GM12878 (cell line): ENCODE measurements around the gene DEF6. TPM values are rescaled to one million over a fixed set of nuclear protein-coding genes. Genes with fewer than 3 reads are reported as not detected.

Experiments used
- EGR1 ChIP-seq, 2 experiments: IDR thresholded peaks; 1 replicate in 1 of 2; 2 replicates in 1 of 2; pipeline ENCODE4 v1.6.1; 2011 to 2012; ENCODE audit warnings: low read depth in 2 of 2, low read length in 2 of 2, borderline replicate concordance in 1 of 2, mild to moderate bottlenecking in 1 of 2, moderate library complexity in 1 of 2
- FOXM1 ChIP-seq: IDR thresholded peaks from 2 replicates; pipeline ENCODE4 v1.6.1; 2012; ENCODE audit warnings: low read depth, mild to moderate bottlenecking, inconsistent platforms, low read length, moderate library complexity
- IKZF1 ChIP-seq: fragments of 450-650 bp; conservative IDR thresholded peaks from 2 replicates; pipeline ENCODE4 v1.6.1; 2017; ENCODE audit warnings: antibody characterized with exemption, mild to moderate bottlenecking
- MEF2A ChIP-seq: IDR thresholded peaks from 2 replicates; pipeline ENCODE4 v1.6.1; 2011; ENCODE audit warnings: low read depth, mild to moderate bottlenecking, low read length, moderate library complexity; ENCODE audit not compliant: insufficient read depth
- NFXL1 ChIP-seq: fragments of 450-650 bp; IDR thresholded peaks from 2 replicates; pipeline ENCODE4 v1.6.1; 2017; ENCODE audit warnings: antibody characterized with exemption, mild to moderate bottlenecking, borderline replicate concordance
- POLR2AphosphoS2 ChIP-seq: IDR thresholded peaks from 2 replicates; pipeline ENCODE4 v1.6.1; 2011; ENCODE audit warnings: low read depth, mild to moderate bottlenecking, low read length, improper control_type of control experiment, moderate library complexity
- REST ChIP-seq: IDR thresholded peaks from 2 replicates; pipeline ENCODE4 v1.6.1; 2012; ENCODE audit warnings: mild to moderate bottlenecking, low read depth, low read length
- USF2 ChIP-seq: IDR thresholded peaks from 2 replicates; pipeline ENCODE4 v1.6.1; 2011; ENCODE audit warnings: low read depth, low read length, improper control_type of control experiment, borderline replicate concordance
- YBX1 ChIP-seq: fragments of 450-650 bp; IDR thresholded peaks from 2 replicates; pipeline ENCODE4 v1.6.1; 2016; ENCODE audit warnings: antibody characterized with exemption
- polyA plus RNA-seq, 11 experiments: library from polyadenylated mRNA; depleted of rRNA in 4 of 11; unstranded in 6 of 11; stranded (reverse) in 5 of 11; fragments of >200 nt; fragmentation: Nextera tagmentation in 4 of 11; fragmentation: Illumina TruSeq in 1 of 11; extraction: Ambion mirVana in 4 of 11; extraction: Trizol in 1 of 11; gene quantifications; 1 replicate in 1 of 11; 2 replicates in 10 of 11; pipeline versions ENCODE4 v1.2.1 to v1.2.3, GENCODE V29; 2011 to 2016; ENCODE audit warnings: inconsistent platforms in 2 of 11, missing spikeins in 2 of 11, low read depth in 1 of 11
- total RNA-seq, 4 experiments: library from RNA; depleted of rRNA in 3 of 4; stranded (reverse); fragments of >200 nt in 3 of 4; fragmentation: Illumina TruSeq in 1 of 4; extraction: Trizol in 1 of 4; gene quantifications; 2 replicates each; pipeline versions ENCODE4 v1.2.1 to v1.2.3, GENCODE V29; 2013 to 2021
- TF ChIP-seq, protein P1 (sequence below): fragments of 450-650 bp; IDR thresholded peaks from 2 replicates; pipeline ENCODE4 v1.6.1; 2017; ENCODE audit warnings: mild to moderate bottlenecking, moderate library complexity
- TF ChIP-seq, protein P2 (sequence below): fragments of 450-650 bp; conservative IDR thresholded peaks from 2 replicates; pipeline ENCODE4 v1.6.1; 2017; ENCODE audit warnings: mild to moderate bottlenecking, moderate library complexity

DEF6 gene
- total and polyA plus RNA-seq, 10 of the 15 experiments (the other 5 are each of a cell fraction or from before 2014, with no cell fraction given) = 3.3 to 69.5 (median 48.8) TPM

GRCh38 chr6:35295036-35295435 is 2.6 kb upstream of the DEF6 start (continued):
- TF ChIP-seq REST = no peak
- TF ChIP-seq FOXM1 = no peak
- TF ChIP-seq EGR1 (IDR thresholded peaks at IDR 0.05; ENCODE audit: borderline replicate concordance in 1 of 2, low read depth in 2 of 2, low read length in 2 of 2) = no peak
- no peak for TF ChIP-seq USF2
- TF ChIP-seq YBX1 = no peak
- TF ChIP-seq, protein P1, sequence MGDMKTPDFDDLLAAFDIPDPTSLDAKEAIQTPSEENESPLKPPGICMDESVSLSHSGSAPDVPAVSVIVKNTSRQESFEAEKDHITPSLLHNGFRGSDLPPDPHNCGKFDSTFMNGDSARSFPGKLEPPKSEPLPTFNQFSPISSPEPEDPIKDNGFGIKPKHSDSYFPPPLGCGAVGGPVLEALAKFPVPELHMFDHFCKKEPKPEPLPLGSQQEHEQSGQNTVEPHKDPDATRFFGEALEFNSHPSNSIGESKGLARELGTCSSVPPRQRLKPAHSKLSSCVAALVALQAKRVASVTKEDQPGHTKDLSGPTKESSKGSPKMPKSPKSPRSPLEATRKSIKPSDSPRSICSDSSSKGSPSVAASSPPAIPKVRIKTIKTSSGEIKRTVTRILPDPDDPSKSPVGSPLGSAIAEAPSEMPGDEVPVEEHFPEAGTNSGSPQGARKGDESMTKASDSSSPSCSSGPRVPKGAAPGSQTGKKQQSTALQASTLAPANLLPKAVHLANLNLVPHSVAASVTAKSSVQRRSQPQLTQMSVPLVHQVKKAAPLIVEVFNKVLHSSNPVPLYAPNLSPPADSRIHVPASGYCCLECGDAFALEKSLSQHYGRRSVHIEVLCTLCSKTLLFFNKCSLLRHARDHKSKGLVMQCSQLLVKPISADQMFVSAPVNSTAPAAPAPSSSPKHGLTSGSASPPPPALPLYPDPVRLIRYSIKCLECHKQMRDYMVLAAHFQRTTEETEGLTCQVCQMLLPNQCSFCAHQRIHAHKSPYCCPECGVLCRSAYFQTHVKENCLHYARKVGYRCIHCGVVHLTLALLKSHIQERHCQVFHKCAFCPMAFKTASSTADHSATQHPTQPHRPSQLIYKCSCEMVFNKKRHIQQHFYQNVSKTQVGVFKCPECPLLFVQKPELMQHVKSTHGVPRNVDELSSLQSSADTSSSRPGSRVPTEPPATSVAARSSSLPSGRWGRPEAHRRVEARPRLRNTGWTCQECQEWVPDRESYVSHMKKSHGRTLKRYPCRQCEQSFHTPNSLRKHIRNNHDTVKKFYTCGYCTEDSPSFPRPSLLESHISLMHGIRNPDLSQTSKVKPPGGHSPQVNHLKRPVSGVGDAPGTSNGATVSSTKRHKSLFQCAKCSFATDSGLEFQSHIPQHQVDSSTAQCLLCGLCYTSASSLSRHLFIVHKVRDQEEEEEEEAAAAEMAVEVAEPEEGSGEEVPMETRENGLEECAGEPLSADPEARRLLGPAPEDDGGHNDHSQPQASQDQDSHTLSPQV = no peak
- no peak for TF ChIP-seq MEF2A
- no peak for TF ChIP-seq NFXL1
- TF ChIP-seq IKZF1 = no peak
- TF ChIP-seq, protein P2, sequence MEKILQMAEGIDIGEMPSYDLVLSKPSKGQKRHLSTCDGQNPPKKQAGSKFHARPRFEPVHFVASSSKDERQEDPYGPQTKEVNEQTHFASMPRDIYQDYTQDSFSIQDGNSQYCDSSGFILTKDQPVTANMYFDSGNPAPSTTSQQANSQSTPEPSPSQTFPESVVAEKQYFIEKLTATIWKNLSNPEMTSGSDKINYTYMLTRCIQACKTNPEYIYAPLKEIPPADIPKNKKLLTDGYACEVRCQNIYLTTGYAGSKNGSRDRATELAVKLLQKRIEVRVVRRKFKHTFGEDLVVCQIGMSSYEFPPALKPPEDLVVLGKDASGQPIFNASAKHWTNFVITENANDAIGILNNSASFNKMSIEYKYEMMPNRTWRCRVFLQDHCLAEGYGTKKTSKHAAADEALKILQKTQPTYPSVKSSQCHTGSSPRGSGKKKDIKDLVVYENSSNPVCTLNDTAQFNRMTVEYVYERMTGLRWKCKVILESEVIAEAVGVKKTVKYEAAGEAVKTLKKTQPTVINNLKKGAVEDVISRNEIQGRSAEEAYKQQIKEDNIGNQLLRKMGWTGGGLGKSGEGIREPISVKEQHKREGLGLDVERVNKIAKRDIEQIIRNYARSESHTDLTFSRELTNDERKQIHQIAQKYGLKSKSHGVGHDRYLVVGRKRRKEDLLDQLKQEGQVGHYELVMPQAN = no peak
- TF ChIP-seq POLR2AphosphoS2 = no peak
